ENCODE measurements around the gene SLC25A24.

Gene SLC25A24

GRCh38 chr1:108107658-108108057 is 92.5 kb downstream of the SLC25A24 start:
- in situ Hi-C loops (cut with MboI; ENCODE audit: low sequenced_read_pairs) = no loop called here

DNA sequence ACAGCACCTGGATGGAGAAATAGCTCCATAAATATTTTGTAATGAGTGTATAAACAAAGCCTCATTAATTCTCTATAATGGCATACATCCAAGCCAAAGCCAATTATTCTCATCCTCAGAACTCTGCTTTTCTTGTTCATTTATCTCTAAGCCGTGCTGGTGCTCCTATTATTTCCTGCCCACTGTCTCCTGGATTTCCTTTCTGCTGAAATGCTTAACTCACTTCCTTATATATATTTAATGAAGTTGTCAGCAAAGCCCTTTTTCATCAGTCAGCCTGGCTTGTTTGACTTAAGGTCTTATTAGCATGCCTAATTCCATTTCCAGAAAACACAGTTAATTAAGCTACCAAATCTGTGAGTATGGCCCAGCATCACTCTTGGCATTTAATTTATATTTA is 93.4 kb downstream of the SLC25A24 start:
- in situ Hi-C loops (cut with MboI; ENCODE audit: low sequenced_read_pairs) = no loop called here

DNA sequence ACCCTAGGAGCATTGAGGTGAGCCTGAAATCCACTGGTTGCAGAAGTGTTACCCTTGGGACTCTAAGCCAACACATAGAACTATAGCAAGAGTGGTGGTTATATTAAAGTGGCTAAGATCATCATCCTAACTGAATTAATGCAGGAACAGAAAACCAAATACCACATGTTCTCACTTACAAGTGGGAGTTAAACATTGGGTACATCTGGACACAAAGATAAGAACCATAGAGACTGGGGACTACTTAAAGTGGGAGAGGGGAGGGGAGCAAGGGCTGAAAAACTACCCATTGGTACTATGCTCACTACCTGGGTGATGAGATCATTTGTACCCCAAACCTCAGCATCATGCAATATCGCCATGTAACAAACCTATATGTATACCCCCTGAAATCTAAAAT is 100.0 kb downstream of the SLC25A24 start:
- in situ Hi-C loops (cut with MboI; ENCODE audit: low sequenced_read_pairs) = no loop called here

GRCh38 chr1:108097018-108097417 is 103.1 kb downstream of the SLC25A24 start:
- in situ Hi-C loops (cut with MboI; ENCODE audit: low sequenced_read_pairs) = no loop called here

- in situ Hi-C loops (cut with MboI; ENCODE audit: low sequenced_read_pairs) = no loop called here
Measured at GRCh38 chr1:108096089-108096488, 104.1 kb downstream of the SLC25A24 start.

- in situ Hi-C loops (cut with MboI; ENCODE audit: low sequenced_read_pairs) = no loop called here
Measured at GRCh38 chr1:108089477-108089876, 110.7 kb downstream of the SLC25A24 start.

DNA sequence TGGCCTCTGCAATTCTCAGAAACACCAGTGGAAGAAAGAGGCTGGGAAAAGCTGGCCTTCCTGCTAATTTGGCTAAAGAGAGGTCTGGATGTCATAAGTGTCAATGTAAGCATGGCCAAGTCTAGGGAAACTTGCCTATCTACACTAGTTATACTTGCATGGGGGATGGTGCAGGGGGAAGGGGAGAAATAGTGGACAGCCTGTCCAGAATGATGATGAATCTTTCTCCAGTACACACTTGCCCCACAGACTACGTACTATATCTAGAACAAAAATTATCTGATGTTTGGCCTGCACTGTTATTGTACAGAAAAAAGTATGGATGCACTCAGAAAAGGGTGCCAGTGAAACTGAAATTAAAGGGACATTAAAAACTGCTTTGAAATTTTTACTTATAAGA is 114.5 kb downstream of the SLC25A24 start:
- in situ Hi-C loops (cut with MboI; ENCODE audit: low sequenced_read_pairs) = no loop called here

DNA sequence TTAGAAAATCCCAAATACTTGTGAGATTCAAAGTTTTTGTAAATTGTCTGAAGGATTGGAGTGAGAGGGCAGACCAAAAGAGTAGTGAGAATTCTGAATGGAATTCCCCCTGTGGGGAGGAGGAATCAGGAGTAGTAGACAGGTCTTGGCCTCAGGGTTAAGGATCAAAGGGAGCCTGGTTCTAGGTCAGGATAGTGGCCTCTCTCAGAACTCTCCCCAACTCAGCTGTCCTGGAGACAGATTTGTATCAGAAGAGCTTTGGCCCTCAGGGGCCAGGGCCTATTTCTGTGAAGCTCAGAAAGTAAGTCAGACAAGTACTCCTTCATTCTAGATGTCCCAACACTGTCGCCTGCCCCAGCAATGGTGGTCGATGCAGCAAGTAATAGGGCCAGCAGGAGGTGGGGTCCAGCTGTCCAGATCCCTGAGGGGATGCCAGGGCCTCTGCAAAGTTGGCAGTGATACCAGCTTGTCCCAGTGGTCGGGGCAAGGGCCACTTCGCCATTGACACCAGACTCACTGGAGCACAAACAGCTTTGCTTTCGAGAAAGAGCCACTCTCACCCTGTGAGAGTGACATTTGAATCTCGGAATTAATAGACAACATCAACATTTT is 115.2 kb downstream of the SLC25A24 start:
- in situ Hi-C loops (cut with MboI; ENCODE audit: low sequenced_read_pairs) = no loop called here

Measured in hTERT RPE-1 (cell line).